ENCODE results near the gene PSMF1. TPM values are rescaled to one million over a fixed set of nuclear protein-coding genes. Genes with fewer than 3 reads are reported as not detected.

PSMF1 gene
- total RNA-seq, 1 donor from 2014 or later: 129 TPM

DNA sequence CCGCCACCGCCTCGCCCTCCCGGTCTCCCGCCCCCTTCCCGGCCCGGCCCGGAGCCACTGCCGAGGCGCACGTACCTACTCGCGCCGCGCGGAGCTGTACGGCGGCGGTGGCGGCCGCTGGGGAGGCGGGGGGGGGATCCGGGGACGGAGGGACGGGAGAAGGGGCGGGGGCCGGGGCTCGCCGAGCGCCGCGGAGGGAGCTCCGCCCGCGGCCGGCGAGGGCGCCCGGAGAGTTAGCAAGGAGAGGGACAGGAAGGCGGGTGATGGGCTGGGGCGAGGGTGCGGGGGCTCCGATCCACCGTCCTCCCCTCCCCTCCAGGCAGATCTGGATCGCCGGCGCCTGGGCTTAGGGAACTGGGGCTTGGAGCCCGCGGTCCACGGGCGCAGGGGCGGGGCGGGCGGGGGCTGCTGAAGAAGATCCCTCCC, 66.9 kb downstream of the PSMF1 start:
- Mint-ChIP-seq H3K9me3 (ENCODE audit: unreplicated experiment) (no peaks in the 10 kb centered on the region), H3K27me3 (ENCODE audit: unreplicated experiment) (peaks cover 41% of the 10 kb centered on the region), H3K36me3 (ENCODE audit: unreplicated experiment) (no peaks in the 10 kb centered on the region), H3K4me1 (ENCODE audit: unreplicated experiment) (peaks cover 10% of the 10 kb centered on the region), H3K27ac (ENCODE audit: unreplicated experiment) (no peak overlapping the region), H3K4me3 (ENCODE audit: unreplicated experiment) (no peak overlapping the region)
- DNase-seq (ENCODE audit: extremely low spot score, unreplicated experiment): no peak
- TF ChIP-seq, protein P1, sequence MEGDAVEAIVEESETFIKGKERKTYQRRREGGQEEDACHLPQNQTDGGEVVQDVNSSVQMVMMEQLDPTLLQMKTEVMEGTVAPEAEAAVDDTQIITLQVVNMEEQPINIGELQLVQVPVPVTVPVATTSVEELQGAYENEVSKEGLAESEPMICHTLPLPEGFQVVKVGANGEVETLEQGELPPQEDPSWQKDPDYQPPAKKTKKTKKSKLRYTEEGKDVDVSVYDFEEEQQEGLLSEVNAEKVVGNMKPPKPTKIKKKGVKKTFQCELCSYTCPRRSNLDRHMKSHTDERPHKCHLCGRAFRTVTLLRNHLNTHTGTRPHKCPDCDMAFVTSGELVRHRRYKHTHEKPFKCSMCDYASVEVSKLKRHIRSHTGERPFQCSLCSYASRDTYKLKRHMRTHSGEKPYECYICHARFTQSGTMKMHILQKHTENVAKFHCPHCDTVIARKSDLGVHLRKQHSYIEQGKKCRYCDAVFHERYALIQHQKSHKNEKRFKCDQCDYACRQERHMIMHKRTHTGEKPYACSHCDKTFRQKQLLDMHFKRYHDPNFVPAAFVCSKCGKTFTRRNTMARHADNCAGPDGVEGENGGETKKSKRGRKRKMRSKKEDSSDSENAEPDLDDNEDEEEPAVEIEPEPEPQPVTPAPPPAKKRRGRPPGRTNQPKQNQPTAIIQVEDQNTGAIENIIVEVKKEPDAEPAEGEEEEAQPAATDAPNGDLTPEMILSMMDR (IDR thresholded peaks at IDR 0.05): no peak

DNA sequence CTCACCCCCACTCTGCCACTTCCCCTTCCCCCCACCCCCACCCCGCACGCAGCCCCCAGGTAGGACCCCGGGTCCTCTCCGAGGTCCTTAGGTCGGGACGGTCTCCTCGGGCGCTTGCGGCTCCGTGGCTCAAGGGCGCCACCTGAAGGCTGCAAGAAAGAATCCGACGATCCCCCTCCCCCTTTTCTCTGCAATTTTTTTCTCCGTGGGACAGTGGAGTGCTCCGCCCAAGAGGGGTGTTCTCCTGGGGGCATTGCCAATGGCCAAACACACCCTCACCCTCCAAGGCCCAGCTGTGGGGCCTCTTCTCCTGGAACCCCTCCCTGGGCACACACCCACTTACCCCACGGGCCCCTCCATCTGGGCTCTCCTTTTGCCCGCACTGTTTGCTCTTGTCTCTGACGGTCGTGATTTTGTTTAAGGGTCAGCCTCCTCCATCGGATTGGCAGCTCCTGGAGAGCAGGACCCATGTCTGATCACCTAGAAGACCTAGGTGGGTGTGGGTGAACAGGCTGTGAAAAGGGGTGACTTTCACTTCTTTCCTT, 67.5 kb downstream of the PSMF1 start:
- Mint-ChIP-seq H3K4me3 (ENCODE audit: unreplicated experiment) (peak overlapping the region; percentile 62), H3K27ac (ENCODE audit: unreplicated experiment) (no peak overlapping the region)
- no peak for DNase-seq (ENCODE audit: extremely low spot score, unreplicated experiment)

DNA sequence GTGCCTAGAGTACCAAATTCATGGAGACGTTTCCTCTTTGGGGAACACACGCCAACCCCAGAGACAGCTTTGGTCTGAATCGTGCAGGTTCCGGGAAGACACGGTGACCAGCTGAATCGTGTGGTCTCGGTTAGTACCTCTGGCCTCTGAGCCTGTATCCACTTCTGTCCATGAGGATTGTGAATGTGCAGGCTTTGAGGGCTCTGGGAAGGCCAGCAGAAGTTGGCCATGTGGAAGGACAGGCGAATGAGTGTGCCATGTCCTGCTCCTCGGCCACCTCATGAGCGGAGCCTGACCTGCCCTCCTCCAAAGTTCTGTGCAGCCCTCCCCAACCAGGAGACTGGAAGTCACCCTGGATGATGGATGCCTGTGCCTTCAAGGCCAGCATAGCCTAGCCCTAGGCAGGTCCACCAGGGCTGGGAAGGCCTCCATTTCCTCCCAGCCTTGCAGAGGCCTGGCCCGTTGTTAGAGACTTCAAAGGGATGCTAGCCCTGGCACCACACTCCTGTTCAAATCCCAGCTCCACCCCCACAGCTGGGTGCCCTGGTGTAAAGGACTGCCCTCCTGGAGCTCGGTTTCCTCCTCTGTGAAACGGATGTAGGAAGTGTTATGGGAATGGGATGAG, 68.1 kb downstream of the PSMF1 start:
- Mint-ChIP-seq H3K4me3 (ENCODE audit: unreplicated experiment) (peak overlapping the region; percentile 62), H3K27ac (ENCODE audit: unreplicated experiment) (no peak overlapping the region), H3K36me3 (ENCODE audit: unreplicated experiment) (no peaks in the 10 kb centered on the region), H3K27me3 (ENCODE audit: unreplicated experiment) (peaks cover 48% of the 10 kb centered on the region), H3K9me3 (ENCODE audit: unreplicated experiment) (no peaks in the 10 kb centered on the region), H3K4me1 (ENCODE audit: unreplicated experiment) (peaks cover 10% of the 10 kb centered on the region)
- TF ChIP-seq, protein P1 (IDR thresholded peaks at IDR 0.05): no peak
- DNase-seq (ENCODE audit: extremely low spot score, unreplicated experiment): no peak

More for the DNA sequence above, 67.5 kb downstream of the PSMF1 start:
- H3K9me3 Mint-ChIP-seq (ENCODE audit: unreplicated experiment): no peaks in the 10 kb centered on the region
- TF ChIP-seq, protein P1 (IDR thresholded peaks at IDR 0.05): peak; percentile 64
- peaks cover 10% of the 10 kb centered on the region for H3K4me1 Mint-ChIP-seq (ENCODE audit: unreplicated experiment)
- H3K36me3 Mint-ChIP-seq (ENCODE audit: unreplicated experiment): no peaks in the 10 kb centered on the region
- H3K27me3 Mint-ChIP-seq (ENCODE audit: unreplicated experiment): peaks cover 46% of the 10 kb centered on the region

DNA sequence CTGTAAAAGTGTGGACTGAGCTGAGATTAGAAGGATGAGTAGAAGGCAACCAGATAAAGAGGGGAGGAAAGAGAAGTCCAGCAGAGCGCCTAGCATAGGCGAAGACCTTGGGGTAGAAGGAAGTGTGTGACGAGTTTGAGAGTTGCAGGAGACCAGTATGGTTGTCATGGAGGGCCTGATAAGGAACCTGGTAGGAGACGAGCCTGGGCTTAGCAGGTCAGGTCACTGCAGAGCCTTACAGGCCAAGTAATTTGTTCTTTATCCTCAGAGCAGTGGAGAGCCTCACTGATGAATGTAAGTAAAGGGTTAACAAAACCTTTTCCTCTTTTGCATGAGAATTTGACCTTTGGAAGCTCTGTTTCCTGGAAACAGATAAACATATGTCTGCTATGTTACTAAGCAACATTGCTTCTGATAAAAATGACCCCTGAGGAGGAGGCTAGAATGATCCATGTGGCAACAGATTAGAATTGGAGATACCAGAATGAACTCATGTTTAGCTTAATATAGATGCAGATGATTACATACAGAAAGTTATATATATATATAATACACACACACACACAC, 69.3 kb downstream of the PSMF1 start:
- H3K27ac Mint-ChIP-seq (ENCODE audit: unreplicated experiment): no peak overlapping the region
- TF ChIP-seq, protein P1 (IDR thresholded peaks at IDR 0.05): no peak
- peaks cover 10% of the 10 kb centered on the region for H3K4me1 Mint-ChIP-seq (ENCODE audit: unreplicated experiment)
- H3K36me3 Mint-ChIP-seq (ENCODE audit: unreplicated experiment): no peaks in the 10 kb centered on the region
- no peaks in the 10 kb centered on the region for H3K9me3 Mint-ChIP-seq (ENCODE audit: unreplicated experiment)
- no peak for DNase-seq (ENCODE audit: extremely low spot score, unreplicated experiment)
- H3K27me3 Mint-ChIP-seq (ENCODE audit: unreplicated experiment): peaks cover 42% of the 10 kb centered on the region
- H3K4me3 Mint-ChIP-seq (ENCODE audit: unreplicated experiment): no peak overlapping the region

DNA sequence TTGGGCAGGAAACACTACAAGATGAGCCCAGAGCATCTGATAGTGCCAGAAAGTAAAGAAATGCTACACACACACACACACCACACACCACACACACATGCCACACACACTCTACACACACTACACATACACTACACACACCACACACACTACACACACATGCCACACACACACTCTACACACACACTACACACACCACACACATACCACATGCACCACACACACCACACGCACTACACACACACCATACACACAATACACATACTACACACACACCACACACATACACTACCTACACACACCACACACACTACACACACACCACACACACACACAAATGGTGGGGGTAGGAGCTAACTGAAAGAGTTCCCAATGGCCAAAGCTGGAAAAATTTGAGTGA, 69.9 kb downstream of the PSMF1 start:
- TF ChIP-seq, protein P1 (IDR thresholded peaks at IDR 0.05): no peak
- Mint-ChIP-seq H3K27ac (ENCODE audit: unreplicated experiment) (no peak overlapping the region), H3K27me3 (ENCODE audit: unreplicated experiment) (peaks cover 40% of the 10 kb centered on the region), H3K4me3 (ENCODE audit: unreplicated experiment) (no peak overlapping the region), H3K4me1 (ENCODE audit: unreplicated experiment) (peaks cover 10% of the 10 kb centered on the region), H3K36me3 (ENCODE audit: unreplicated experiment) (no peaks in the 10 kb centered on the region), H3K9me3 (ENCODE audit: unreplicated experiment) (no peaks in the 10 kb centered on the region)
- no peak for DNase-seq (ENCODE audit: extremely low spot score, unreplicated experiment)
